NB4 (cell line): ENCODE measurements around the gene SPATA31D3.

Experiments
- DNase-seq: peaks from one replicate; pipeline ENCODE4 v3.0.0; 2010; ENCODE audit warnings: low read depth
- H3K4me3 ChIP-seq: one replicate; pipeline ENCODE4 v1.5.1; 2011; ENCODE audit warnings: mild to moderate bottlenecking, low read depth, low read length, moderate library complexity
- MYC ChIP-seq: IDR thresholded peaks from 2 replicates; pipeline ENCODE4 v1.6.1; 2011; ENCODE audit warnings: low read depth, low read length
- POLR2A ChIP-seq: IDR thresholded peaks from 2 replicates; pipeline ENCODE4 v1.6.1; 2011; ENCODE audit warnings: mild to moderate bottlenecking; ENCODE audit not compliant: insufficient read length; ENCODE audit errors: extremely low read depth
- TF ChIP-seq, protein P1 (sequence below): IDR thresholded peaks from one replicate; pipeline ENCODE4 v1.5.1; 2012; ENCODE audit warnings: low read depth, low read length
- TF ChIP-seq, protein P2 (sequence below): IDR thresholded peaks from 2 replicates; pipeline ENCODE4 v1.6.1; 2011; ENCODE audit warnings: low read depth, low read length

Gene SPATA31D3

GRCh38 chr9:81953096-81953495 is 9.8 kb downstream of the SPATA31D3 start:
- no peak overlapping the region for H3K4me3 ChIP-seq
- TF ChIP-seq, protein P1, sequence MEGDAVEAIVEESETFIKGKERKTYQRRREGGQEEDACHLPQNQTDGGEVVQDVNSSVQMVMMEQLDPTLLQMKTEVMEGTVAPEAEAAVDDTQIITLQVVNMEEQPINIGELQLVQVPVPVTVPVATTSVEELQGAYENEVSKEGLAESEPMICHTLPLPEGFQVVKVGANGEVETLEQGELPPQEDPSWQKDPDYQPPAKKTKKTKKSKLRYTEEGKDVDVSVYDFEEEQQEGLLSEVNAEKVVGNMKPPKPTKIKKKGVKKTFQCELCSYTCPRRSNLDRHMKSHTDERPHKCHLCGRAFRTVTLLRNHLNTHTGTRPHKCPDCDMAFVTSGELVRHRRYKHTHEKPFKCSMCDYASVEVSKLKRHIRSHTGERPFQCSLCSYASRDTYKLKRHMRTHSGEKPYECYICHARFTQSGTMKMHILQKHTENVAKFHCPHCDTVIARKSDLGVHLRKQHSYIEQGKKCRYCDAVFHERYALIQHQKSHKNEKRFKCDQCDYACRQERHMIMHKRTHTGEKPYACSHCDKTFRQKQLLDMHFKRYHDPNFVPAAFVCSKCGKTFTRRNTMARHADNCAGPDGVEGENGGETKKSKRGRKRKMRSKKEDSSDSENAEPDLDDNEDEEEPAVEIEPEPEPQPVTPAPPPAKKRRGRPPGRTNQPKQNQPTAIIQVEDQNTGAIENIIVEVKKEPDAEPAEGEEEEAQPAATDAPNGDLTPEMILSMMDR: no peak
- no peak for TF ChIP-seq POLR2A
- TF ChIP-seq, protein P2, sequence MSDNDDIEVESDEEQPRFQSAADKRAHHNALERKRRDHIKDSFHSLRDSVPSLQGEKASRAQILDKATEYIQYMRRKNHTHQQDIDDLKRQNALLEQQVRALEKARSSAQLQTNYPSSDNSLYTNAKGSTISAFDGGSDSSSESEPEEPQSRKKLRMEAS: no peak
- TF ChIP-seq MYC: no peak
- no peak for DNase-seq

- TF ChIP-seq, protein P1: no peak
- TF ChIP-seq POLR2A (no peak), MYC (no peak)
- TF ChIP-seq, protein P2: no peak
- no peak for DNase-seq
- H3K4me3 ChIP-seq: no peak overlapping the region
These were observed 12.3 kb downstream of the SPATA31D3 start for GRCh38 chr9:81955625-81956024.

DNA sequence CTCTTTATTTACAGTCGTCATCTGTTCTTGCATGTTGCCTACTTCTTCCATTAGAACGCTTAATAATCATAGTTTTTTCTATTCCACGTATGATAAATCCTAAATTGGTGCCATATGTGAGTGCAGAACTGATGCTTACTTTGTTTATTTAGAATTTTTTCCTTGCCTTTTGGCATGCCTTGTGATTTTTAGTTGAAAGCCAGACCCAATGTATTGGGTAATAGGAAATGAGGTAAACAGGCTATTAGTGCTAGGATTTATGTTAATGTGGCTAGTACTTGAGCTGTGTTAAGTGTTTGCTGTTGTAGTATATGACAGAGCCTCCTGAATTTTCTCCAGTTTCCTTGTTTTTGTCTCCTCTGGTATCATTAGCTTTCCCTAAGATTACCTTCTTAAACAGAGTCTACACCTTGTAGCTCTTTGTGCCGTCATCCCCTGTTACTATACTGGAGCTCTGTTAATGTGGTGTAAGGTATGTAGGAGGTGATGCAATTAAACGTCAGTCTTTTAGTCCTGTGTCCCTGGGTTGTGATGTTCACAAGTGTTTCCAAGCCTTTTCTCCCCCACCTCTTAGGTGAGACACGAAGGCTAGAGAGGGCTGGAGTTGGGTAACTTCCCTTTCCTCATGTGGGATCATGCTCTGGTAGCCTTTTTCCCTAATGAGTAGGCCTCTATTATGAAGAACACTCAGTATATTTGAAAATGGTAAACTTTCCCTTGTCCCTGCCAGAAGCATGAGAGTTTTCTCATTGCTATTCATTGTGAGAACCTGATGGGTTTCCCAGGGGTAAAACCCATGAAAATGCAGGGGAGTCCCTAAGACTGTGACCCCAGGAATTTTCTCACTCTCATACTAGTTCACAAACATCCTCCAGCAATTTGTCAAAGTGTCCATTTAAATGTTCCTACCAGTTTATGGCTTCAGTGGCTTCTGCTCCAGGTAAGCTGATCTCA is 21.2 kb downstream of the SPATA31D3 start:
- no peak for DNase-seq
- no peak overlapping the region for H3K4me3 ChIP-seq
- TF ChIP-seq, protein P2: no peak
- TF ChIP-seq, protein P1: no peak
- TF ChIP-seq POLR2A: no peak
- no peak for TF ChIP-seq MYC

DNA sequence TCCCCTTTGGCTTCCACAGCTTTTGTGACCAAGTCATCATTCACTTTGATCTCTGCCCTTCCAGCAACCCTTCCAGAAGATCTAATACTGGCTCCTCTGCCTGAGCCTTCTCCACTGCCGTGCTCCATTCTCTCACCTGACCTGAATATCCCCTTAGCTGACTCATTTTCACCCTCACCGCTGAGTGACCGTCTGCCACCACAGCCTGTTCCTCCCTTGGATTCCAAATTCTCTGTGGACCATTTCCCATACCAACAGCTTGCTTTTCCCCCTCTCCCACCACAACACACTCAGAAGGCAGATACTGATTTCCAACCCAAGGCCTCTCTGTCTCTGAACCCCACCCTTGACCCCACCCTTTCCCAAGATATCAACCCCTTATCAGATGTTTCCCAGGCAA is 24.7 kb downstream of the SPATA31D3 start:
- no peak for DNase-seq
- TF ChIP-seq, protein P2: no peak
- TF ChIP-seq POLR2A (no peak), MYC (no peak)
- TF ChIP-seq, protein P1: no peak
- no peak overlapping the region for H3K4me3 ChIP-seq

- no peak for TF ChIP-seq POLR2A
- no peak for DNase-seq
- H3K4me3 ChIP-seq: no peak overlapping the region
These were observed 26.7 kb downstream of the SPATA31D3 start for GRCh38 chr9:81969971-81970370.

DNA sequence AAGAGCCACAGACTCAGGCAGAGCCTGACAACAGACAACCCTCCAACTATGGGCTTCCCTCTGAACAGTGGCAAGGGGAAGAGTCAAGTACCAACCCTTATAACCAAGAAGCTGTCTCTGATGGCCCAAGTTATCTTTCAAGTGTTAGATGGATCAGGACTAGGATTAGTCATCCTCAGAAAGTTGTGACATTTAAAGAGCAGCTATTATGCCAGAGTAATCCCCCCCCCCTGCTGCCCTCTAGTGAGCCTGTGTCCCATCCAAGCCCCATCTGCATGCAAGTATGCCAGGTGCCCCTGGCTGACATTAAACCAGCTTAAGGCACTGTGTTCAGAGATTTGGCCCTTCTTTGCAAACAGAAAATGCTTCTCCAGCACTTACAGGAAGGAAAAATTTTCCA is 28.4 kb downstream of the SPATA31D3 start:
- no peak overlapping the region for H3K4me3 ChIP-seq
- TF ChIP-seq, protein P1: no peak
- no peak for DNase-seq
